DOHH2 (cell line): ENCODE results near the gene ENOX1.

Source experiments
- H3F3A ChIP-seq: fragments of 200-600 bp; sonication (generic), shearing (Covaris generic); 2 replicates; pipeline ENCODE4 v1.6.0; 2016; ENCODE audit warnings: antibody characterized with exemption, mild to moderate bottlenecking; ENCODE audit not compliant: control insufficient read depth, insufficient read depth
- H3K27ac ChIP-seq: fragments of 200-600 bp; sonication (generic); 2 replicates; pipeline ENCODE4 v1.5.1; 2014; ENCODE audit warnings: low read depth, mild to moderate bottlenecking, low read length, moderate library complexity
- H3K27me3 ChIP-seq: fragments of 200-600 bp; sonication (generic); 2 replicates; pipeline ENCODE4 v1.6.1; 2014; ENCODE audit warnings: mild to moderate bottlenecking, low read length, mixed read lengths; ENCODE audit not compliant: control insufficient read depth
- H3K36me3 ChIP-seq: fragments of 200-600 bp; sonication (generic); 2 replicates; pipeline ENCODE4 v1.6.1; 2014; ENCODE audit warnings: mild to moderate bottlenecking, low read length, moderate library complexity, mixed read lengths; ENCODE audit not compliant: control insufficient read depth
- H3K4me1 ChIP-seq: fragments of 200-600 bp; sonication (generic); 2 replicates; pipeline ENCODE4 v1.6.1; 2014; ENCODE audit warnings: mild to moderate bottlenecking, low read length, mixed read lengths; ENCODE audit not compliant: control insufficient read depth
- H3K4me2 ChIP-seq: fragments of 200-600 bp; sonication (generic); 2 replicates; pipeline ENCODE4 v1.6.0; 2014; ENCODE audit warnings: mild to moderate bottlenecking, low read length, moderate library complexity
- H3K4me3 ChIP-seq: fragments of 200-600 bp; sonication (generic); 2 replicates; pipeline ENCODE4 v1.5.1; 2014; ENCODE audit warnings: mild to moderate bottlenecking, low read length, mixed read lengths
- H3K79me2 ChIP-seq: fragments of 200-600 bp; sonication (generic); 2 replicates; pipeline ENCODE4 v1.6.1; 2014; ENCODE audit warnings: mild to moderate bottlenecking, low read length, mixed read lengths; ENCODE audit not compliant: control insufficient read depth
- H3K9me2 ChIP-seq: fragments of 200-600 bp; sonication (generic); replicated peaks from 2 replicates; pipeline ENCODE4 v1.6.1; 2014; ENCODE audit warnings: mild to moderate bottlenecking, low read length, mixed read lengths; ENCODE audit not compliant: control insufficient read depth
- H3K9me3 ChIP-seq: fragments of 200-600 bp; sonication (generic); 2 replicates; pipeline ENCODE4 v1.6.1; 2014; ENCODE audit warnings: antibody characterized with exemption, low read length, mixed read lengths; ENCODE audit not compliant: control insufficient read depth, insufficient read depth
- H4K20me1 ChIP-seq: fragments of 200-600 bp; sonication (generic); 2 replicates; pipeline ENCODE4 v1.6.0; 2014; ENCODE audit warnings: low read depth, mild to moderate bottlenecking, antibody characterized with exemption, low read length, moderate library complexity; ENCODE audit not compliant: control insufficient read depth, insufficient read depth
- EZH2phosphoT487 ChIP-seq: fragments of 200-600 bp; sonication (generic); IDR thresholded peaks from 2 replicates; pipeline ENCODE4 v1.6.1; 2017; ENCODE audit warnings: borderline replicate concordance, mild to moderate bottlenecking, antibody characterized with exemption, low read length, moderate library complexity, mixed read lengths
- TF ChIP-seq, protein P1 (sequence below): fragments of 200-600 bp; sonication (generic); IDR thresholded peaks from one replicate; pipeline ENCODE4 v1.5.1; 2014; ENCODE audit warnings: antibody characterized with exemption, mild to moderate bottlenecking, low read depth, low read length; ENCODE audit not compliant: poor library complexity, severe bottlenecking

Gene ENOX1

DNA sequence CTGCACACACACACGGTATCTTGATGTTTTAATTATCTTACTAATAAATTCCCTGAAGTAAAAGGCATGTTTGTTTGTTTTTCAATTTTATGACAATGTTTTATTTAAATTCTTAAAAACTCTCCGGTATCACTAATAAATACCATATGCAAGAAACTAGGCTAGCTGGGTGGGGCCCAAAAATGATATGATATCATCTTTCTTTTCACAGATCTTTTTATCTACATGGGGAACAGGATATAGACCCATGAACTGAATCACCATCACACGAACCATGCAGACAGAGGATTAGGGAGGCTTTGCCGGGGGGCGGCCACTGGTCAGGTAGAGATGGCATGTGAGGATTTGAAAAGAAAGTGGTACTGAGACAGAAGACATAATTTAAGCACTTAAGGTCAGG, 266.4 kb downstream of the ENOX1 start:
- Histone ChIP-seq H3F3A (no peaks in the 10 kb centered on the region), H3K9me2 (no peaks in the 10 kb centered on the region), H4K20me1 (no peaks in the 10 kb centered on the region), H3K79me2 (no peaks in the 10 kb centered on the region), H3K4me1 (no peaks in the 10 kb centered on the region), H3K4me2 (no peak overlapping the region), H3K27ac (no peak overlapping the region), H3K4me3 (no peak overlapping the region), H3K9me3 (no peaks in the 10 kb centered on the region), H3K36me3 (no peaks in the 10 kb centered on the region), H3K27me3 (no peaks in the 10 kb centered on the region)
- no peak for TF ChIP-seq EZH2phosphoT487
- TF ChIP-seq, protein P1, sequence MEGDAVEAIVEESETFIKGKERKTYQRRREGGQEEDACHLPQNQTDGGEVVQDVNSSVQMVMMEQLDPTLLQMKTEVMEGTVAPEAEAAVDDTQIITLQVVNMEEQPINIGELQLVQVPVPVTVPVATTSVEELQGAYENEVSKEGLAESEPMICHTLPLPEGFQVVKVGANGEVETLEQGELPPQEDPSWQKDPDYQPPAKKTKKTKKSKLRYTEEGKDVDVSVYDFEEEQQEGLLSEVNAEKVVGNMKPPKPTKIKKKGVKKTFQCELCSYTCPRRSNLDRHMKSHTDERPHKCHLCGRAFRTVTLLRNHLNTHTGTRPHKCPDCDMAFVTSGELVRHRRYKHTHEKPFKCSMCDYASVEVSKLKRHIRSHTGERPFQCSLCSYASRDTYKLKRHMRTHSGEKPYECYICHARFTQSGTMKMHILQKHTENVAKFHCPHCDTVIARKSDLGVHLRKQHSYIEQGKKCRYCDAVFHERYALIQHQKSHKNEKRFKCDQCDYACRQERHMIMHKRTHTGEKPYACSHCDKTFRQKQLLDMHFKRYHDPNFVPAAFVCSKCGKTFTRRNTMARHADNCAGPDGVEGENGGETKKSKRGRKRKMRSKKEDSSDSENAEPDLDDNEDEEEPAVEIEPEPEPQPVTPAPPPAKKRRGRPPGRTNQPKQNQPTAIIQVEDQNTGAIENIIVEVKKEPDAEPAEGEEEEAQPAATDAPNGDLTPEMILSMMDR, result no peak

DNA sequence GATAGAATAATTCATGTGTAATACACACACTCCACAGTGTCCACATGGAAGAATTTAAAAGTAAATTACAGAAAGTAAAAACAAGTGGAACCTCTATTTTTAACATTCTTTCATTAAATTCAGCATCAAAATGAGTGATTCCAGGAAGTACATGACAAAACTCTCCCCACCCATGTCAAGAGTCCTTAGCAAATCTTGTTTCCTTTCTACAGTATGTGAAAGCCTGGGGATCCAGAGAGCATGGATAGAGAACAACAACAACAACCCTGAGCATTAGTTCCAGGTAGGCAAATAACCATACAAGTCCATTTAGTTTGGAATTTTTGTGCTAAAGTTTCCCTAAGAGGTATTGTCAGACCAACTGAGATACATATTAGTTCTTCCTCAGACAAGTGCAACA, 267.9 kb downstream of the ENOX1 start:
- Histone ChIP-seq H3K4me1 (no peaks in the 10 kb centered on the region), H3K4me2 (no peak overlapping the region), H3K9me2 (no peaks in the 10 kb centered on the region), H3F3A (no peaks in the 10 kb centered on the region), H3K4me3 (no peak overlapping the region), H3K79me2 (no peaks in the 10 kb centered on the region), H3K36me3 (no peaks in the 10 kb centered on the region), H3K27ac (no peak overlapping the region), H3K9me3 (no peaks in the 10 kb centered on the region), H4K20me1 (no peaks in the 10 kb centered on the region), H3K27me3 (no peaks in the 10 kb centered on the region)
- TF ChIP-seq, protein P1, result no peak
- TF ChIP-seq EZH2phosphoT487, result no peak

DNA sequence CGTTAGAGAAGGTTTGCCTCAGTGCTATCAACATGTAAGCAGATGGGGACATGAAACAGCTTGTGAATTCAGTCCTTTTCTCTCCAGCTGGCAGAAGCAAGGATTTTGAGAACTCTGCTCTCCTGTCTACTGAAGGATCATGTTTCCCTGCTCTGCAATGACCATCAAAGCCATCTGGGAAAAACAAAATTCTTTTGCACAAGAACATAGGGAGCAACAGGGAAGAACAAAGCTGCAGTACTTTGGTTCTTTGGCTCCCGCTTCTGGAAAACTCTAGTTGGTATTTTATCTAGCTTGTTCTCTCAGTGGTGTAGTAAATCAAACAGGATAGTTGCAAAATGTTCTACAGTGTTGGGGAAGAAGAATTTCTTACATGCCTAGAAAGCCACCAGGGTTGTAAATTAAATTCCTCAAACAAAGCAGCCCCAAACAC, 270.4 kb downstream of the ENOX1 start:
- Histone ChIP-seq H3K4me3 (no peak overlapping the region), H3K36me3 (no peaks in the 10 kb centered on the region), H3K9me3 (no peaks in the 10 kb centered on the region), H3K27me3 (no peaks in the 10 kb centered on the region), H3K79me2 (no peaks in the 10 kb centered on the region), H3K27ac (no peak overlapping the region), H3K4me1 (no peaks in the 10 kb centered on the region), H3F3A (no peaks in the 10 kb centered on the region), H3K9me2 (no peaks in the 10 kb centered on the region), H3K4me2 (no peak overlapping the region), H4K20me1 (no peaks in the 10 kb centered on the region)
- TF ChIP-seq, protein P1, result no peak
- no peak for TF ChIP-seq EZH2phosphoT487

DNA sequence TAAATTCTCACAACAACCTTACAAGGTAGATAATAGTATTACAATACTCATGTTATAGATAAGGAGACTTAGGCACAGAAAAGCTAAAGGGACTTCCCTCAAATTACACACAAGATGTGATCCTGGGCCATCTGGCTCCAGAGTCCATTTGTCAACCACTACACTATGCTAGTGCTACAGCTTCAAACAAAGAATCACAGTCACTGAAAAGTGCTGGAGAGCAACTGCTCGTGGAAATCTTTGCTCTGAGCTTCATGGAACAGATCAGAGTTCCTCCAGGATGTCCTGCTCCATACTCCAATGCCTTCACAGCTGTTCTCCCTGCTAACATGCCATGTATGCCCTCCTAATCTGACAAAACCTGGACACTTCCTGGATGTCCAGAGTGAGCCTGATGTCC, 271.2 kb downstream of the ENOX1 start:
- no peaks in the 10 kb centered on the region for H3K4me1 ChIP-seq
- no peak for TF ChIP-seq EZH2phosphoT487
- TF ChIP-seq, protein P1, result no peak
- H3K27me3 ChIP-seq, result no peaks in the 10 kb centered on the region
- H3K9me3 ChIP-seq, result no peaks in the 10 kb centered on the region
- H3K27ac ChIP-seq, result no peak overlapping the region
- H4K20me1 ChIP-seq, result no peaks in the 10 kb centered on the region
- no peak overlapping the region for H3K4me2 ChIP-seq
- no peaks in the 10 kb centered on the region for H3K79me2 ChIP-seq
- H3K9me2 ChIP-seq, result no peaks in the 10 kb centered on the region
- no peaks in the 10 kb centered on the region for H3F3A ChIP-seq
- H3K4me3 ChIP-seq, result no peak overlapping the region
- no peaks in the 10 kb centered on the region for H3K36me3 ChIP-seq
